ENCODE data around the gene SUPT3H. TPM values are rescaled to one million over a fixed set of nuclear protein-coding genes. Genes with fewer than 3 reads are reported as not detected.
"Not testable (repeated sequence)": the region's sequence is repeated elsewhere in the genome, so short reads cannot be mapped to it uniquely, and the experiment has no call there.

The SUPT3H gene
- total and polyA plus RNA-seq, 4 donors: 2.3 to 9.4 (median 5.8) TPM

DNA sequence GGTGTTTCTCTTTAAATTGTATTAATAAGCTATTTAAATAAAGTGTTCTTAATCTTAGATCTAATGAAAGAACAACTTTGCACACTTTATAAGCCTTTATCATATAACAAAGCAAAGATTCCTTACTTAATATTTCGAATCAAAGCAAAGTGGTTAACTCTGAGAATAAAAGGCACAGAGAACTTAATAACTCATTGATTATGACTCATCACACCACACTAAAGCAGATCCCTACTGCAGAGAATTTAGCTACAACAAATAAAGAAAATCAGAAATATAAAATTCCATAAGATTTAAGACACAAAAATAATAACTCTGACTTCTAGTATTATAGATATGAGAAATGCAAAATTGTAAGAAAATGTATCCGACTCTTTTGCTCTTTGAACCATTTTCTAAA is 185.2 kb downstream of the SUPT3H start:
- Histone ChIP-seq H3K4me3 (ENCODE audit: low read length in 2 of 2) (no peak overlapping the region), H3K9me3 (ENCODE audit: control insufficient read depth, low read length) (no peaks in the 10 kb centered on the region), H3K4me1 (ENCODE audit: control insufficient read depth in 1 of 2, insufficient read depth in 2 of 2, low read length in 2 of 2) (no peaks in the 10 kb centered on the region), H3K27me3 (ENCODE audit: control insufficient read depth in 1 of 2, insufficient read depth in 2 of 2, low read length in 1 of 2) (no peaks in the 10 kb centered on the region), H3K36me3 (ENCODE audit: control insufficient read depth in 1 of 2, insufficient read depth in 2 of 2, low read length in 1 of 2) (no peaks in the 10 kb centered on the region), H3K27ac (ENCODE audit: low read depth in 1 of 2, low read length in 2 of 2) (no peak overlapping the region)
- intact Hi-C loops (cut with DNase I): loop anchor here in 1 of 2 donors (5.0 kb wide), 1 partner anchor 515 kb away; no protein-coding TSS in a partner anchor
- 91% methylated on average over 2 of the region's 2 CpGs for WGBS, 2 donors
- DNase-seq (no peak), ATAC-seq (ENCODE audit: low FRiP score) (no peak)

DNA sequence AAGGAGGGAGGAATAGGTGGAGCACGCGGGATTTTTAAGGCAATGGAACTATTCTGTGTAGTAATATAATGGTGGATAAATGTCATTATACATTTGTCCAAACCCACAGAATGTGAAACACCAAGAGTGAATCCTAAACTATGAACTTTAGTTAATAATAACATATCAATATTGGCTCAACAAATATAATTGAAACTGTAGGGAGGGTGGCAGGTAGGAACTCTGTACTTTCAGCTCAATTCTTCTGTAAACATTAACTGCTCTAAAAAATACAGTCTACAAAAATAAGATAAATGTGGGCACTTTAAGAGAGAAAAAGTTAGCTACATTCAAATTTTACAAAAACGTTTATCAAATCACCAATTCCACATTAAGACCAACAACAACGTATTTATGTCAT is 186.3 kb downstream of the SUPT3H start:
- Histone ChIP-seq H3K27ac (ENCODE audit: low read depth in 1 of 2, low read length in 2 of 2) (no peak overlapping the region), H3K36me3 (ENCODE audit: control insufficient read depth in 1 of 2, insufficient read depth in 2 of 2, low read length in 1 of 2) (no peaks in the 10 kb centered on the region), H3K4me1 (ENCODE audit: control insufficient read depth in 1 of 2, insufficient read depth in 2 of 2, low read length in 2 of 2) (no peaks in the 10 kb centered on the region), H3K9me3 (ENCODE audit: control insufficient read depth, low read length) (no peaks in the 10 kb centered on the region), H3K4me3 (ENCODE audit: low read length in 2 of 2) (no peak overlapping the region), H3K27me3 (ENCODE audit: control insufficient read depth in 1 of 2, insufficient read depth in 2 of 2, low read length in 1 of 2) (no peaks in the 10 kb centered on the region)
- DNase-seq: no peak
- intact Hi-C loops (cut with DNase I): loop anchor here in 1 of 2 donors (5.0 kb wide), 1 partner anchor 514 kb away; no protein-coding TSS in a partner anchor
- 68 to 73% methylated on average over 4 of the region's 4 CpGs for WGBS, 2 donors
- ATAC-seq (ENCODE audit: low FRiP score): no peak

GRCh38 chr6:45187836-45188235 is 189.9 kb downstream of the SUPT3H start:
- no peaks in the 10 kb centered on the region for H3K27me3 ChIP-seq (ENCODE audit: control insufficient read depth in 1 of 2, insufficient read depth in 2 of 2, low read length in 1 of 2)
- H3K4me1 ChIP-seq (ENCODE audit: control insufficient read depth in 1 of 2, insufficient read depth in 2 of 2, low read length in 2 of 2): no peaks in the 10 kb centered on the region
- no peak overlapping the region for H3K4me3 ChIP-seq (ENCODE audit: low read length in 2 of 2)
- no peaks in the 10 kb centered on the region for H3K36me3 ChIP-seq (ENCODE audit: control insufficient read depth in 1 of 2, insufficient read depth in 2 of 2, low read length in 1 of 2)
- intact Hi-C loops (cut with DNase I): no loop called here
- ATAC-seq (ENCODE audit: low FRiP score) (no peak), DNase-seq (no peak)
- WGBS, 2 donors: 94 to 96% methylated on average over 2 of the region's 2 CpGs
- H3K27ac ChIP-seq (ENCODE audit: low read depth in 1 of 2, low read length in 2 of 2): no peak overlapping the region
- no peaks in the 10 kb centered on the region for H3K9me3 ChIP-seq (ENCODE audit: control insufficient read depth, low read length)

DNA sequence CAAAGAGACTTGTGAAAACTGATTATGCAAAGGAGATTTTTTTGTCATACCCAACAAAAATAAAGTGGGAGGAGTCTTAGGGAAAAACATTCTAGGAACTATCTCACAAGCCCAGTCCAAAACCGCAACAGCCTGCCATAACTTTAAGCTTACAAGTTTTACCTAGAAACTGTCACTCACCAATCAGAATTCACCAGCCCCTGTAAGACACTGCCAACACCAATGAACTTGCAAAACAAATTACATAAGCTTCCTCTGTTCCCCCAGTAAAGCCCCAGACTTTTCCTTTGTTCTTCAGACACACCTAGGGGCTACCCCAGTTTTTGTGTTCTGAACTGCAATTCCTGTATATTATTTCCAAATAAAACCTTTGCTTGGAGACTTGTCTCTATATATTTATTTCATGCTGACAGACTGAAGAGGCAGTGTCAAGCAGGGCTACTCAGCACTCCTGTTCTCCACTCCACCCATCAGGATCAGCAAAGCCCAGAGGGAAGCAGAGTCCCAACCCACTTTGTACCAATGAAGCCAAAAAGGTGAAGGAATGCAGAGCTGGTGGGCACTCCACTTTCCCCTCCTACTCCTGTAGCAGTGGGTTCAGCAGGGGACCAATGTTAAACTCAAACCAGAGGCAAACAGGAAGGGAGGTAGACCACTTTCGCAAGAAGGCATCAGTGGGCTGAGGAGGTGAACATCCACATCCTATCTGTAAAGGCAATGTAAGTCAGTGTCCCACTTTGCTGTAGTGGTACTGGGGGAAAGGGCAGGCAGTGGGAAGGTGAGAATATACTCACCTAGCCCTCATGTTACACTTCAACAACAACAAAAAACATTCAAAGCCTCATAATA is 192.1 kb downstream of the SUPT3H start:
- 79 to 93% methylated on average over 2 of the region's 2 CpGs for WGBS, 2 donors
- Histone ChIP-seq H3K27me3 (ENCODE audit: control insufficient read depth in 1 of 2, insufficient read depth in 2 of 2, low read length in 1 of 2) (no peaks in the 10 kb centered on the region), H3K36me3 (ENCODE audit: control insufficient read depth in 1 of 2, insufficient read depth in 2 of 2, low read length in 1 of 2) (no peaks in the 10 kb centered on the region), H3K9me3 (ENCODE audit: control insufficient read depth, low read length) (no peaks in the 10 kb centered on the region), H3K27ac (ENCODE audit: low read depth in 1 of 2, low read length in 2 of 2) (no peak overlapping the region), H3K4me3 (ENCODE audit: low read length in 2 of 2) (no peak overlapping the region), H3K4me1 (ENCODE audit: control insufficient read depth in 1 of 2, insufficient read depth in 2 of 2, low read length in 2 of 2) (no peaks in the 10 kb centered on the region)
- ATAC-seq (ENCODE audit: low FRiP score) (no peak), DNase-seq (no peak)
- intact Hi-C loops (cut with DNase I): no loop called here

DNA sequence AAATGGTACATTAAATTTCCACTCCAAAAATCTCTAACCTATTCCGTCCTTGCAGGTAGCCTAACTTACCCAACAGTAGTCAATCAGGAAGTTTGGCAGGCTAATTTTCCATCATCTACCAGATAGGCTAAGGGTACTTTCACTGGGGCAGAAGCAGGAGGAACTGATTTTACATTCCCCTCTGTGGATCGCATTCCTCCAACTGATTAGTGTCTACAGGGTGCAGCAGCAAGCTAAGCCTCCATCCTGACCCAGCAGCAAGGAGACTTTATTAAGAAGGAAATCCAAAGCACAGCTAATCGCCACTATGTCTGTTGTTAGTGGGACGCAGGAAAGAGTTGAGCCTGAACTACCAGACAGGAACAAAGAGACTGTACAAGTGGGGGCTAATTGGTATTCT is 192.8 kb downstream of the SUPT3H start:
- DNase-seq (no peak), ATAC-seq (ENCODE audit: low FRiP score) (no peak)
- H3K4me3 ChIP-seq (ENCODE audit: low read length in 2 of 2): no peak overlapping the region
- H3K27ac ChIP-seq (ENCODE audit: low read depth in 1 of 2, low read length in 2 of 2): no peak overlapping the region
- intact Hi-C loops (cut with DNase I): no loop called here
- no peaks in the 10 kb centered on the region for H3K36me3 ChIP-seq (ENCODE audit: control insufficient read depth in 1 of 2, insufficient read depth in 2 of 2, low read length in 1 of 2)
- no peaks in the 10 kb centered on the region for H3K4me1 ChIP-seq (ENCODE audit: control insufficient read depth in 1 of 2, insufficient read depth in 2 of 2, low read length in 2 of 2)
- 92% methylated on average over 4 of the region's 4 CpGs for WGBS, 2 donors
- H3K27me3 ChIP-seq (ENCODE audit: control insufficient read depth in 1 of 2, insufficient read depth in 2 of 2, low read length in 1 of 2): no peaks in the 10 kb centered on the region
- H3K9me3 ChIP-seq (ENCODE audit: control insufficient read depth, low read length): no peaks in the 10 kb centered on the region

- Histone ChIP-seq H3K27ac (ENCODE audit: low read depth in 1 of 2, low read length in 2 of 2) (no peak overlapping the region), H3K27me3 (ENCODE audit: control insufficient read depth in 1 of 2, insufficient read depth in 2 of 2, low read length in 1 of 2) (no peaks in the 10 kb centered on the region), H3K9me3 (ENCODE audit: control insufficient read depth, low read length) (no peaks in the 10 kb centered on the region), H3K36me3 (ENCODE audit: control insufficient read depth in 1 of 2, insufficient read depth in 2 of 2, low read length in 1 of 2) (no peaks in the 10 kb centered on the region), H3K4me1 (ENCODE audit: control insufficient read depth in 1 of 2, insufficient read depth in 2 of 2, low read length in 2 of 2) (no peaks in the 10 kb centered on the region), H3K4me3 (ENCODE audit: low read length in 2 of 2) (no peak overlapping the region)
- ATAC-seq (ENCODE audit: low FRiP score) (no peak), DNase-seq (no peak)
- 82 to 83% methylated on average over 4 of the region's 4 CpGs for WGBS, 2 donors
- intact Hi-C loops (cut with DNase I): no loop called here
Measured at GRCh38 chr6:45184040-45184439, 193.7 kb downstream of the SUPT3H start.

- H3K9me3 ChIP-seq (ENCODE audit: control insufficient read depth, low read length); intact Hi-C loops (cut with DNase I); H3K4me3 ChIP-seq (ENCODE audit: low read length in 2 of 2); H3K4me1 ChIP-seq (ENCODE audit: control insufficient read depth in 1 of 2, insufficient read depth in 2 of 2, low read length in 2 of 2); H3K27ac ChIP-seq (ENCODE audit: low read depth in 1 of 2, low read length in 2 of 2); H3K27me3 ChIP-seq (ENCODE audit: control insufficient read depth in 1 of 2, insufficient read depth in 2 of 2, low read length in 1 of 2); ATAC-seq (ENCODE audit: low FRiP score); DNase-seq; H3K36me3 ChIP-seq (ENCODE audit: control insufficient read depth in 1 of 2, insufficient read depth in 2 of 2, low read length in 1 of 2): not testable (repeated sequence)
- 62 to 71% methylated on average over 6 to 7 of the region's 9 CpGs for WGBS, 2 donors
Measured at GRCh38 chr6:45176373-45176772, 201.4 kb downstream of the SUPT3H start.

DNA sequence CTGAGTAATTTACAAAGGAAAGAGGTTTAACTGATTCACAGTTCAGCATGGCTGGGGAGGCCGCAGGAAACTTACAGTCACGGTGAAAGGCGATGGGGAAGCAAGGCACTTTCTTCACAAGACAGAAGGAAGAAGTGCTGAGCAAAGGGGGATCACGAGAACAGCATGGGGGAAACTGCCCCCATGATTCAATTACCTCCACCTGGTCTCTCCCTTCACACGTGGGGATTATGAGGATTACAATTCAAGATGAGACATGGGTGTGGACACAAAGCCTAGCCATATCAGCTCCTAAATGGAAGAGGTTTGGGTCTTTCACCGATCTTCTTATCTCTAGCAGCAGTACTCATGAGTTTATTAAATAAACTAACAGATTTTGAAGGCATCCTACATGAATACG is 202.5 kb downstream of the SUPT3H start:
- Histone ChIP-seq H3K27me3 (ENCODE audit: control insufficient read depth in 1 of 2, insufficient read depth in 2 of 2, low read length in 1 of 2) (no peaks in the 10 kb centered on the region), H3K4me1 (ENCODE audit: control insufficient read depth in 1 of 2, insufficient read depth in 2 of 2, low read length in 2 of 2) (no peaks in the 10 kb centered on the region), H3K27ac (ENCODE audit: low read depth in 1 of 2, low read length in 2 of 2) (no peak overlapping the region), H3K4me3 (ENCODE audit: low read length in 2 of 2) (no peak overlapping the region), H3K36me3 (ENCODE audit: control insufficient read depth in 1 of 2, insufficient read depth in 2 of 2, low read length in 1 of 2) (no peaks in the 10 kb centered on the region), H3K9me3 (ENCODE audit: control insufficient read depth, low read length) (no peaks in the 10 kb centered on the region)
- WGBS, 2 donors: 76 to 80% methylated on average over 7 of the region's 7 CpGs
- no peak for DNase-seq
- ATAC-seq (ENCODE audit: low FRiP score): no peak
- intact Hi-C loops (cut with DNase I): no loop called here

DNA sequence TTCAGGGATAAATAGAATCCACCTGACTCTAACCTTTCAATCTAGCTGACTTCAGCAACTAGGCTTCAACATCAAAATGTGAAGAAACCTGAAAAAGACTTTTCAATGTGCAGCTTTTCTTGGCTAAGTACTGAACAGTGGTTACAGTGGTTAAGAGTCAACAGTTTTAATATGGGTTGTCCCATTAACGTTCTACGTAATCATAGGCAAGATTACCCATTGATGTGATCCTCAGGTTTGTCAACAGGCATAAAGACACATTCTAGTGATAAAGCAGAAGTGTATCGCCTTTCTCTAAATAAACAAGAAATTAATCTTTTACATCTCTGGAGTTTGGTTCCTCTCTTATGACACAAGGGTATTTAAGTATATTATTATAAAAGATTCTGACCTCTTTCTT is 203.7 kb downstream of the SUPT3H start:
- H3K4me3 ChIP-seq (ENCODE audit: low read length in 2 of 2): no peak overlapping the region
- H3K27me3 ChIP-seq (ENCODE audit: control insufficient read depth in 1 of 2, insufficient read depth in 2 of 2, low read length in 1 of 2): no peaks in the 10 kb centered on the region
- no peaks in the 10 kb centered on the region for H3K36me3 ChIP-seq (ENCODE audit: control insufficient read depth in 1 of 2, insufficient read depth in 2 of 2, low read length in 1 of 2)
- no peak for ATAC-seq (ENCODE audit: low FRiP score)
- H3K9me3 ChIP-seq (ENCODE audit: control insufficient read depth, low read length): no peaks in the 10 kb centered on the region
- DNase-seq: no peak
- no peak overlapping the region for H3K27ac ChIP-seq (ENCODE audit: low read depth in 1 of 2, low read length in 2 of 2)
- H3K4me1 ChIP-seq (ENCODE audit: control insufficient read depth in 1 of 2, insufficient read depth in 2 of 2, low read length in 2 of 2): no peaks in the 10 kb centered on the region
- intact Hi-C loops (cut with DNase I): no loop called here
- WGBS, 2 donors: 58 to 71% methylated on average over 3 of the region's 3 CpGs
